Activated naive CD8-positive, alpha-beta T cell treated with anti-CD3 and anti-CD28 coated beads for 36 hours (primary cell): ENCODE data around the gene UGT1A6. TPM values are rescaled to one million over a fixed set of nuclear protein-coding genes. Genes with fewer than 3 reads are reported as not detected.
"Not testable (repeated sequence)": the region's sequence is repeated elsewhere in the genome, so short reads cannot be mapped to it uniquely, and the experiment has no call there.

Source experiments
- DNase-seq: peaks from one replicate; pipeline ENCODE4 v3.0.0; 2021
- H3K27ac Mint-ChIP-seq: one replicate; pipeline ENCODE4 v1.8.0; 2022; ENCODE audit warnings: mild to moderate bottlenecking, moderate library complexity, mixed read lengths
- H3K27me3 Mint-ChIP-seq: one replicate; pipeline ENCODE4 v1.8.0; 2022; ENCODE audit warnings: mild to moderate bottlenecking, mixed read lengths
- H3K36me3 Mint-ChIP-seq: one replicate; pipeline ENCODE4 v1.8.0; 2021; ENCODE audit warnings: mild to moderate bottlenecking, mixed read lengths
- H3K4me1 Mint-ChIP-seq: one replicate; pipeline ENCODE4 v1.8.0; 2021; ENCODE audit warnings: mixed read lengths
- H3K4me3 Mint-ChIP-seq: one replicate; pipeline ENCODE4 v1.8.0; 2022; ENCODE audit warnings: mild to moderate bottlenecking, moderate library complexity, mixed read lengths
- H3K9me3 Mint-ChIP-seq: one replicate; pipeline ENCODE4 v1.8.0; 2022; ENCODE audit warnings: mixed read lengths
- total RNA-seq, 2 experiments: library from RNA; stranded (reverse); gene quantifications; one replicate each; pipeline ENCODE4 v1.2.3, GENCODE V29; 2021

UGT1A6 gene
- total RNA-seq, 2 experiments from 2014 or later, result not detected

DNA sequence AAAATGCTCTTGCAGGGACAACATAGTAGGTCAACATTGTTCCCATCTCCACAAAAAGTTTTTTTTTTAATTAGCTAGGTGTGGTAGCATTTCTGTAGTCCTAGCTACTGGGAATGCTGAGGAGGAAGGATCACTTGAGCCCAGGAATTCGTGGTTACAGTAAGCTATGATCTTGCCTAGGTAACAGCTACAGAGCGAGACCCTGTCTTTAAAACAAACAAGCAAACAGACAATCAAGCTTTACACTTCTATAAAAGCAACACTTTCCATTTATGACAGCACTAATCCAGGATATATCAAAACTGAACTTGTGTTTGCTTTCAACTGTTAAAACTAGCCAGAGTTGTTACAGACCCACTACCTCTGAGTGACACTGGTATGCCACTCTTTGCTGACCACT, 48.2 kb downstream of the UGT1A6 start:
- H3K36me3 Mint-ChIP-seq, result no peaks in the 10 kb centered on the region

DNA sequence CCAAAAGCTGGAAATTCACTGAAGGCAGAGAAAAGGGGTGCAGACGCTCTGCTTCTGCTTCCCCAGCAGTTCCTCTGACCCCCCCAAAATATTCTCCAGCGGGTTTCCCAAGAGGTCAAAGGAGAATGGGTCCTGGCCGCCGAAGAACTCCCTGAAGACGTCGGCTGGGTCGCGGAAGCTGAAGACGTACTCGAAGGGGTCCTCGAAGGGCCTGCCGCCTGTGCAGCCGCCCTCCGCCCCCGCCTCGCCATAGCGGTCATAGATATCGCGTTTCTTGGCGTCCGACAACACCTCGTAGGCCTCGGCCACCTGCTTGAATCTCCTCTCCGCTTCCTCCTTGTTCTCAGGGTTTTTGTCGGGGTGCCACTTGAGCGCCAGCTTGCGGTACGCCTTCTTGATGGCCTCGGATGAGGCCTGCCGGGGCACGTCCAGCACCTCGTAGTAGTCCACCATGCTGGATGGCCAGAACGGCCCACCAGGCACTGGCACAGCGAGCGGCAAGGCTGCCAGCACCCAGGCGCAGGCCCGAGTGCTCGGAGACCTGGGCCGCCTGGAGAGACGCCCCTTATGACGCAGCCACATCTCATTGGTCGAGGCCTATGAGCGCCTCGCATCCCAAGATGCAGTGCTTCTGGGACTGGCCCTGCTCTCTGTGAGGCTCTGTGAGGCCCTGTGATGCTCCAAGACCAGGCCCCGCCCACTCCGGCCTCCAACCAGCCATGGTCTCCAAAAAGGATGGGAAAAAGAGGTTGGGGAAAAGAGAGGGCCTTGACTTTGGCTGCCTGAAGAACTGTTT, 51.0 kb downstream of the UGT1A6 start:
- no peak for DNase-seq
- Mint-ChIP-seq H3K36me3 (no peaks in the 10 kb centered on the region), H3K4me1 (no peaks in the 10 kb centered on the region), H3K27ac (no peak overlapping the region), H3K4me3 (no peak overlapping the region), H3K27me3 (peaks cover 12% of the 10 kb centered on the region), H3K9me3 (no peaks in the 10 kb centered on the region)

More for the DNA sequence above, 48.2 kb downstream of the UGT1A6 start:
- H3K27ac Mint-ChIP-seq, result no peak overlapping the region
- no peaks in the 10 kb centered on the region for H3K9me3 Mint-ChIP-seq
- H3K4me3 Mint-ChIP-seq, result no peak overlapping the region
- no peaks in the 10 kb centered on the region for H3K4me1 Mint-ChIP-seq
- H3K27me3 Mint-ChIP-seq, result peaks cover 17% of the 10 kb centered on the region
- DNase-seq, result no peak

DNA sequence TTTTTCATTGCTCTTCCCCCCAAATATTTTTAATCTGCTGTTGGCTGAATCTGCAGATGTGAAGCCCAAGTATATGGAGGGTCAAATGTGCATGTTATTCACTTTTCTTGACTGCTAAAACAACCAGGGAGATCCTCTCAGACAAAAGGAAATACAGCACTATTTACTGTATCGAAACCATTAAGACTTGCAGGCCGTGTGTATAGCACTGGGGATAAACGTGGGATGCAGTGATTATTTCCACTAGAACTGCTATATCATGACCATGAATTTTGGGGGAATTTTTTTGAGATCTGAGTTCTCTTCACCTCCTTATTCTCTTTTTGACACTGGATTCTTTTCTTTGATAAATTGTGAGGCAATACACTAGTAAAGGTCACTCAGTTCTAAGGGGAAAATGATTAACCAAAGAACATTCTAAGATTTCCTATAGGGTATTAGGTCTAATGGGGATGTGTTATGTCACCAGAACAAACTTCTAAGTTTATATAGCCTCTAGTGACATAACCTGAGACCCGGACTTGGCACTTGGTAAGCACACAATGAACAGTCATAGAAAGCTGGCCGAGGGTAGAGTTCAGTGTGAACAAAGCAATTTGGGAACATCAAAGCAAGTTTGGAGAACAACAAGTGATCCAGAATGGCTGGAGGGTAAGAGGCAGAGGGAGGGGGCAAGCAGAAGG, 52.5 kb downstream of the UGT1A6 start:
- H3K4me1 Mint-ChIP-seq, result no peaks in the 10 kb centered on the region
- H3K36me3 Mint-ChIP-seq, result no peaks in the 10 kb centered on the region
- H3K9me3 Mint-ChIP-seq, result peaks cover 5% of the 10 kb centered on the region
- peaks cover 18% of the 10 kb centered on the region for H3K27me3 Mint-ChIP-seq
- no peak overlapping the region for H3K4me3 Mint-ChIP-seq
- no peak for DNase-seq
- no peak overlapping the region for H3K27ac Mint-ChIP-seq

DNA sequence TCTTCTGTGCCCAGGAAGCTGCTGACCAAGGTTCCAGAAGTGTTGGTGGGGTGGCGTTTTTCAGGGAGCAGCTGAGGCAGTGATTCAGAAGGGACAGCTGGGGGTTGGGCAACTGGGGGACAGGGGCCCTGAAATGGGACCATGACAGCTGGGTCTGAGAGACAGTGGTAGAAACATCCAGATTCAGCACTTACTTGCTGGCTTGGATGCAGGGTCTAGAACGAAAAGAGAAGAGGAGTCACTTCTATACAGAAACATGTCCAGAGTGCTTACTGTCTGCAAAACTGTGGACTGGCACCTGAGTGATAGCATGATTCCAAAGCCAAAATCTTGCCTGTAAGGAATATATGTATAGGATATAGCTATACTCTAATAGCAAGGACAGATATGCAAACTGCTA, 53.1 kb downstream of the UGT1A6 start:
- peaks cover 20% of the 10 kb centered on the region for H3K27me3 Mint-ChIP-seq
- not testable (repeated sequence) for H3K9me3 Mint-ChIP-seq, DNase-seq, H3K27ac Mint-ChIP-seq, H3K36me3 Mint-ChIP-seq, H3K4me3 Mint-ChIP-seq, H3K4me1 Mint-ChIP-seq

DNA sequence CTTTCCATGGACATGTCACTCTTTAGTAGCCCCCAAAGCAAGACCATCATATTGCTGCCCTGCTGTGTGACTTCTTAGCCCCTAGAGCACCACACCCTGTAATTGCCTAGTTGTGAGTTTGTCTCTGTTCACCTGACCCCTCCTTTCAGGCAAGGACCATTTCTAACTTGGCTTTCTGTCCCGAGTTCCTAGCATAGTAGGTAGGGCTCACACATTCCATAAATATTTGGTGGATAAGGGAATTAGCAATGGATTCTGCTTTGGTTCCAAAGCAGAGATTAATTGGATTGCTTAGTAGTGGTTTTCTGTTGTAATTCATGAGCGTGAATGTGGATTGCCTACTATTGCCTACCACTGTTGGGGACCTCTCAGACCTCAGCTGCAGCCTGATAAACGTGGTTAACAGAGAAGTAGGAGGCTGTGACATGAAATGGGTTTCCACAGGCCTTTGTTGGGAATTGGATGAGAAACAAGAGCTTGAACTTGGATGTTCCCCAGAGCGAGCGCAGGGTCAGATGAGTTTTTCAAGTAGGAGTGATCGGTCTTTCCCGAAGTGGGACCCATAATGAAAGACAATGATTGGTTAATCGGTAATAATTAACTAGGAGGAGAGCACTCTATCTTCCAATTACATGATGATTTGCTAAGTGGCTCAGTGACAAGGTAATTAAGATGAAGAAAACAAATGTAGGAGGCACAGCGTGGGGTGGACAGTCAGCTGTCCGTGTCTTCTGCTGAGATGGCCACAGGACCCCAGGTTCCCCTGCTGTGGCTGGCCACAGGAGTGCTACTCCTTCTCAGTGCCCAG, 54.0 kb downstream of the UGT1A6 start:
- Mint-ChIP-seq H3K27me3 (peaks cover 20% of the 10 kb centered on the region), H3K9me3 (peaks cover 6% of the 10 kb centered on the region), H3K27ac (no peak overlapping the region), H3K36me3 (no peaks in the 10 kb centered on the region), H3K4me3 (no peak overlapping the region), H3K4me1 (no peaks in the 10 kb centered on the region)
- DNase-seq, result no peak

DNA sequence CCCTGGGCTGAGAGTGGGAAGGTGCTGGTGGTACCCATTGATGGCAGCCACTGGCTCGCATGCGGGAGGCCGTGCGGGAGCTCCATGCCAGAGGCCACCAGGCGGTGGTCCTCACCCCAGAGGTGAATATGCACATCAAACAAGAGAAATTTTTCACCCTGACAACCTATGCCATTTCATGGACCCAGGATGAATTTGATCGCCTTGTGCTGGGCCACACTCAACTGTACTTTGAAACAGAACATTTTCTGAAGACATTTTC, 54.5 kb downstream of the UGT1A6 start:
- Mint-ChIP-seq H3K9me3 (peaks cover 6% of the 10 kb centered on the region), H3K27ac (no peak overlapping the region), H3K27me3 (peaks cover 20% of the 10 kb centered on the region), H3K4me3 (no peak overlapping the region), H3K4me1 (no peaks in the 10 kb centered on the region), H3K36me3 (no peaks in the 10 kb centered on the region)
- DNase-seq, result no peak

DNA sequence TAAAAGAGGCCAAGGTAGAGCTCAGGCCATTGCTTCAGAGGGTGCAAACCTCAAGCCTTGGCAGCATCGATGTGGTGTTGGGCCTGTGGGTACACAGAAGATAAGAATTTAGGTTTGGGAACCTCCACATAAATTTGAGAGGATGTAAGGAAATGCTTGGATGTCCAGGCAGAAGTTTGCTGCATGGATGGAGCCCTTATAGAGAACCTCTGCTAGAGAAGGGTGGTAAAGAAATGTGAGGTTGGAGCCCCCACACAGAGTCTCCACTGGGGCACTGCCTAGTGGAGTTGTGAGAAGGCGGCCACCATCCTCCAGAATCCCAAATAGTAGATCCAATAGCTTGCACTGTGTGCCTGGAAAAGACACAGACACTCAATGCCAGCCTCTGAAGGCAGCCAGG, 58.0 kb downstream of the UGT1A6 start:
- H3K4me1 Mint-ChIP-seq, H3K9me3 Mint-ChIP-seq, H3K4me3 Mint-ChIP-seq, H3K36me3 Mint-ChIP-seq, DNase-seq, H3K27ac Mint-ChIP-seq: not testable (repeated sequence)
- H3K27me3 Mint-ChIP-seq, result peaks cover 17% of the 10 kb centered on the region

DNA sequence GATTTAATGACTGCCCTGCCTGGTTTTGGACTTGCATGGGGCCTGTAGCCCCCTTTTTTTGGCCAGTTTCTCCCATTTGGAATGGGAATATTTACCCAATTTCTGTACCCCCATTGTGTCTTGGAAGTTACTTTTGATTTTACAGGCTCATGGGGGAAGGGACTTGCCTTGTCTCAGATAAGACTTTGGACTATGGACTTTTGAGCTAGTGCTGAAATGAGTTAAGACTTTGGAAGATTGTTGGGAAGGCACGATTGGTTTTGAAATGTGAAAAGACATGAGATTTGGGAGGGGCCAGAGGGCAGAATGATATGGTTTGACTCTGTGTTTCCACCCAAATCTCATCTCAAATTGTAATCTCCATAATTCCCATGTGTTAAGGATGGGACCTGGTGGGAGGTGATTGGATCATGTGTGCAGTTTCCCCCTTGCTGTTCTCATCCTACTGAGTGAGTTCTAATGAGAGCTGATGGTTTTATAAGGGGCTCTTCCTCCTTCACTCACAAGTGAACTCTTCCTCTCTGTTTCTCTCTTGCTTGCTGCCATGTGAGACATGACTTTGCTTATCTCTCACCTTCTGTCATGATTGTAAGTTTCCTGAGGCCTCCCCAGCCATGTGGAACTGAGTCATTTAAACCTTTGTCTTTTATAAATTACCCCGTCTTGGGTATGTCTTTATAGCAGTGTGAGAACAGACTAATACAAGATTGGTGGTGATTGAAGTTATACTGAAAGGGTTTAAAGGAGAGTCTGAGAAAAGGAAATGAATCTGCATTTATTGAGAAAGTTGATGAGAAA, 58.7 kb downstream of the UGT1A6 start:
- not testable (repeated sequence) for H3K27ac Mint-ChIP-seq

DNA sequence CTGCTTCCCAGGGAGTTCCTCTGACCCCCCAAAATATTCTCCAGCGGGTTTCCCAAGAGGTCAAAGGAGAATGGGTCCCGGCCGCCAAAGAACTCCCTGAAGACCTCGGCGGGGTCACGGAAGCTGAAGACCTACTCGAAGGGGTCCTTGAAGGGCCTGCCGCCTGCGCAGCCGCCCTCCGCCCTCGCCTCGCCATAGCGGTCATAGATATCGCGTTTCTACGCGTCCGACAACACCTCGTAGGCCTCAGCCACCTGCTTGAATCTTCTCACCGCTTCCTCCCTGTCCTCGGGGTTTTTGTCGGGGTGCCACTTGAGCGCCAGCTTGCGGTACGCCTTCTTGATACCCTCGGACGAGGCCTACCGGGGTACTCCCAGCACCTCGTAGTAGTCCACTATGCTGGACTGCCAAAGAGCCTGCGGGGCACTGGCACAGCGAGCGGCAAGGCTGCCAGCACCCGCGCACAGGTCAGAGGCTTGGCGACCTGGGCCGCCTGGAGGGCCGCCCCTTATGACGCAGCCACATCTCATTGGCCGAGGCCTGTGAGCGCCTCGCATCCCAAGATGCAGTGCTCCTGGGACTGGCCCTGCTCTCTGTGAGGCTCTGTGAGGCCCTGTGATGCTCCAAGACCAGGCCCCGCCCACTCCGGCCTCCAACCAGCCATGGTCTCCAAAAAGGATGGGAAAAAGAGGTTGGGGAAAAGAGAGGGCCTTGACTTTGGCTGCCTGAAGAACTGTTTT, 62.4 kb downstream of the UGT1A6 start:
- Mint-ChIP-seq H3K9me3 (peaks cover 4% of the 10 kb centered on the region), H3K36me3 (no peaks in the 10 kb centered on the region), H3K27ac (no peak overlapping the region), H3K27me3 (peaks cover 4% of the 10 kb centered on the region), H3K4me3 (no peak overlapping the region), H3K4me1 (no peaks in the 10 kb centered on the region)
- DNase-seq, result no peak

More for the DNA sequence above, 58.7 kb downstream of the UGT1A6 start:
- H3K4me3 Mint-ChIP-seq, DNase-seq, H3K36me3 Mint-ChIP-seq, H3K4me1 Mint-ChIP-seq, H3K9me3 Mint-ChIP-seq: not testable (repeated sequence)
- peaks cover 15% of the 10 kb centered on the region for H3K27me3 Mint-ChIP-seq

DNA sequence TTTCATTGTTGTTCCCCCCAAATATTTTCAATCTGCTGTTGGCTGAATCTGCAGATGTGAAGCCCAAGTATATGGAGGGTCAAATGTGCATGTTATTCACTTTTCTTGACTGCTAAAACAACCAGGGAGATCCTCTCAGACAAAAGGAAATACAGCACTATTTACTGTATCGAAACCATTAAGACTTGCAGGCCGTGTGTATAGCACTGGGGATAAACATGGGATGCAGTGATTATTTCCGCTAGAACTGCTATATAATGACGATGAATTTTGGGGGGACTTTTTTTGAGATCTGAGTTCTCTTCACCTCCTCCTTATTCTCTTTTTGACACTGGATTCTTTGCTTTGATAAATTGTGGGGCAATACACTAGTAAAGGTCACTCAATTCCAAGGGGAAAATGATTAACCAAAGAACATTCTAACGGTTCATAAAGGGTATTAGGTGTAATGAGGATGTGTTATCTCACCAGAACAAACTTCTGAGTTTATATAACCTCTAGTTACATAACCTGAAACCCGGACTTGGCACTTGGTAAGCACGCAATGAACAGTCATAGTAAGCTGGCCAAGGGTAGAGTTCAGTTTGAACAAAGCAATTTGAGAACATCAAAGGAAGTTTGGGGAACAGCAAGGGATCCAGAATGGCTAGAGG, 63.9 kb downstream of the UGT1A6 start:
- Mint-ChIP-seq H3K9me3 (peaks cover 1% of the 10 kb centered on the region), H3K36me3 (no peaks in the 10 kb centered on the region), H3K4me3 (no peak overlapping the region), H3K27ac (no peak overlapping the region), H3K27me3 (no peaks in the 10 kb centered on the region), H3K4me1 (no peaks in the 10 kb centered on the region)
- no peak for DNase-seq

DNA sequence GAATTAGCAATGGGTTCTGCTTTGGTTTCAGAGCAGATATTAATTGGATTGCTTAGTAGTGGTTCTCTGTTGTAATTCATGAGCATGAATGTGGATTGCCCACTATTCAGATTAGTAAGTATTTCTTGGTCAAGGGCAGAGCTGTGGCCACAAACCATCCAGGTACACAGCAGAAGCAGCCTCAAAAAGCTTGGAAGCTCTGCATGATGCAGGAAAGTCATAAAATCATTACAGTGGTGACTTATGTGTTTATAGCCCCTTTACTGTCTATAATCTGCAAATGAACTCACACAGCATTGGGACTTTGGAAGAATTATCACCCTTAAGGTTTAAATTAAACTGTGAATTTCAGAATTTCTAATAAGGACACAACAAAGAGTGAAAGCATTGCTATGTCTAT, 65.5 kb downstream of the UGT1A6 start:
- Mint-ChIP-seq H3K27me3 (peaks cover 4% of the 10 kb centered on the region), H3K27ac (no peak overlapping the region), H3K4me1 (no peaks in the 10 kb centered on the region), H3K9me3 (peaks cover 1% of the 10 kb centered on the region), H3K4me3 (no peak overlapping the region), H3K36me3 (no peaks in the 10 kb centered on the region)
- DNase-seq, result no peak

DNA sequence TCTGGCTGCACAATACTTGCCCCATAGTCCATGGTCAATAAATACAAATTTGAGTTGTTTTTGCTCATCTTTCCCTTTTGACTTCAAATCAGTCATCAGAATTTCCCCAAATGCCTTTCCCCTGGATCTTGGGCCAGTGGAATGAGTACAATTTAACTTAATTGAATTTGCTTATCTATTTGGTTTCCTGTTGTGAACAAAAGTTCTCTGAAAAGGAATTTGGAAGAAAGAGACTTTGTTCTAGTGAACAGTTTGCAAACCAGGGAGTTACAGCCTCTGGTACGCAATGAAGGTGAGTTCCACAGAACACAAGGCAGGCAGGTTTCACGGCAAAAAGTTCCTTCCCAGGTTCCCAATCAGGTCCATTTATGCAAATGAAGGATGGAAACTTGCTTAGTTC, 66.2 kb downstream of the UGT1A6 start:
- Mint-ChIP-seq H3K4me1 (no peaks in the 10 kb centered on the region), H3K27me3 (peaks cover 11% of the 10 kb centered on the region), H3K27ac (no peak overlapping the region)

DNA sequence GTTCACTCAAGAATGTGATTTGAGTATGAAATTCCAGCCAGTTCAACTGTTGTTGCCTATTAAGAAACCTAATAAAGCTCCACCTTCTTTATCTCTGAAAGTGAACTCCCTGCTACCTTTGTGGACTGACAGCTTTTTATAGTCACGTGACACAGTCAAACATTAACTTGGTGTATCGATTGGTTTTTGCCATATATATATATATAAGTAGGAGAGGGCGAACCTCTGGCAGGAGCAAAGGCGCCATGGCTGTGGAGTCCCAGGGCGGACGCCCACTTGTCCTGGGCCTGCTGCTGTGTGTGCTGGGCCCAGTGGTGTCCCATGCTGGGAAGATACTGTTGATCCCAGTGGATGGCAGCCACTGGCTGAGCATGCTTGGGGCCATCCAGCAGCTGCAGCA, 67.4 kb downstream of the UGT1A6 start, which contains the start of gene UGT1A1:
Gene UGT1A1, plus strand, starts transcription at position 228 of the 400 bp plus-strand sequence. Its CDS starts 18 bp downstream, at position 246.
- peaks cover 19% of the 10 kb centered on the region for H3K27me3 Mint-ChIP-seq
- peaks cover under 1% of the 10 kb centered on the region for H3K9me3 Mint-ChIP-seq
- H3K27ac Mint-ChIP-seq, result no peak within 1 kb of the TSS
- H3K4me3 Mint-ChIP-seq, result no peak within 1 kb of the TSS
- DNase-seq, result no peak
- no peaks in the 10 kb centered on the region for H3K36me3 Mint-ChIP-seq
- H3K4me1 Mint-ChIP-seq, result no peaks in the 10 kb centered on the region

More for the DNA sequence above, 66.2 kb downstream of the UGT1A6 start:
- no peak overlapping the region for H3K4me3 Mint-ChIP-seq
- H3K36me3 Mint-ChIP-seq, result no peaks in the 10 kb centered on the region
- DNase-seq, result no peak
- H3K9me3 Mint-ChIP-seq, result peaks cover 1% of the 10 kb centered on the region
